GM06990 (cell line): ENCODE measurements around the gene KLHL21.

ENCODE experiments used
- DNase-seq: peaks from one replicate; pipeline ENCODE4 v3.0.0-alpha.2; 2011; ENCODE audit not compliant: insufficient read length; ENCODE audit errors: extremely low read depth
- H3K27me3 ChIP-seq: replicated peaks from 2 replicates; pipeline ENCODE4 v1.6.0; 2011; ENCODE audit warnings: low read length; ENCODE audit not compliant: control insufficient read depth, insufficient read depth
- H3K36me3 ChIP-seq: 2 replicates; pipeline ENCODE4 v1.5.1; 2011; ENCODE audit warnings: low read length; ENCODE audit not compliant: control insufficient read depth, insufficient read depth
- H3K4me3 ChIP-seq: replicated peaks from 2 replicates; pipeline ENCODE4 v1.5.1; 2011; ENCODE audit warnings: low read depth, mild to moderate bottlenecking, control low read depth, low read length
- CTCF ChIP-seq: IDR thresholded peaks from 2 replicates; pipeline ENCODE4 v1.5.1; 2011; ENCODE audit warnings: low read length, control low read depth, mild to moderate bottlenecking, inconsistent platforms; ENCODE audit not compliant: insufficient read depth, poor library complexity, severe bottlenecking

KLHL21 gene

GRCh38 chr1:6627031-6627430 lies 24.4 kb upstream of the KLHL21 start:
- Histone ChIP-seq H3K36me3 (peaks cover 11% of the 10 kb centered on the region), H3K27me3 (no peaks in the 10 kb centered on the region), H3K4me3 (no peak overlapping the region)
- no peak for DNase-seq
- TF ChIP-seq CTCF = no peak

GRCh38 chr1:6625584-6626149 lies 23.0 kb upstream of the KLHL21 start:
- DNase-seq = no peak
- peaks cover 18% of the 10 kb centered on the region for H3K36me3 ChIP-seq
- no peaks in the 10 kb centered on the region for H3K27me3 ChIP-seq
- TF ChIP-seq CTCF = no peak
- H3K4me3 ChIP-seq = peak overlapping the region; percentile 70

GRCh38 chr1:6624710-6625583 lies 22.3 kb upstream of the KLHL21 start, which contains the start of gene THAP3:
Gene THAP3, plus strand, starts transcription at chr1:6624868. Its CDS starts 351 bp downstream, at chr1:6625219.
- peak; percentile 39 for TF ChIP-seq CTCF
- Histone ChIP-seq H3K27me3 (no peaks in the 10 kb centered on the region), H3K4me3 (peak within 1 kb of the TSS; percentile 70), H3K36me3 (peaks cover 22% of the 10 kb centered on the region)
- peak; percentile 87 for DNase-seq

- Histone ChIP-seq H3K36me3 (peaks cover 19% of the 10 kb centered on the region), H3K27me3 (no peaks in the 10 kb centered on the region), H3K4me3 (no peak overlapping the region)
- TF ChIP-seq CTCF = no peak
- no peak for DNase-seq
Observed at GRCh38 chr1:6623269-6623965, 20.7 kb upstream of the KLHL21 start.

GRCh38 chr1:6622396-6623152 lies 19.9 kb upstream of the KLHL21 start:
- peaks cover 14% of the 10 kb centered on the region for H3K36me3 ChIP-seq
- H3K4me3 ChIP-seq = no peak overlapping the region
- DNase-seq = no peak
- no peaks in the 10 kb centered on the region for H3K27me3 ChIP-seq
- TF ChIP-seq CTCF = no peak
